Activated CD8-positive, alpha-beta memory T cell treated with anti-CD3 and anti-CD28 coated beads, Interleukin-2, amount 10 ng/mL, durations not matched to agents 7 days and 5 days (primary cell): ENCODE results near the gene SAFB2. TPM values are rescaled to one million over a fixed set of nuclear protein-coding genes. Genes with fewer than 3 reads are reported as not detected.
"Not testable (repeated sequence)": the region's sequence is repeated elsewhere in the genome, so short reads cannot be mapped to it uniquely, and the experiment has no call there.

ENCODE experiments used
- ATAC-seq: fragments of 150-1000 bp; cut with Tn5 transposase; one replicate; pipeline ENCODE4 v1.10.0; 2021; ENCODE audit warnings: moderate library complexity
- CTCF ChIA-PET: fragments of 350-600 bp; sonication (Branson Sonifier 250); formaldehyde crosslinking; loops from one replicate; lab custom pipeline; 2021; ENCODE audit warnings: antibody characterized with exemption; lab: Charles Lee
- DNase-seq: peaks from one replicate; pipeline ENCODE4 v3.0.0-alpha.2; 2020
- H3K27ac Mint-ChIP-seq: one replicate; pipeline ENCODE4 v1.8.0; 2021; ENCODE audit warnings: mild to moderate bottlenecking, mixed read lengths
- H3K27me3 Mint-ChIP-seq: one replicate; pipeline ENCODE4 v1.8.0; 2021; ENCODE audit warnings: mixed read lengths
- H3K36me3 Mint-ChIP-seq: one replicate; pipeline ENCODE4 v1.8.0; 2021; ENCODE audit warnings: mild to moderate bottlenecking, mixed read lengths
- H3K4me1 Mint-ChIP-seq: one replicate; pipeline ENCODE4 v1.8.0; 2021; ENCODE audit warnings: mixed read lengths
- H3K4me3 Mint-ChIP-seq: one replicate; pipeline ENCODE4 v1.8.0; 2021; ENCODE audit warnings: mild to moderate bottlenecking, moderate library complexity, mixed read lengths
- H3K9me3 Mint-ChIP-seq: one replicate; pipeline ENCODE4 v1.8.0; 2022; ENCODE audit warnings: low read depth, mixed read lengths
- total RNA-seq, 2 experiments: library from RNA; stranded (reverse); gene quantifications; one replicate each; pipeline ENCODE4 v1.2.3, GENCODE V29; 2021

The SAFB2 gene
- total RNA-seq, 2 experiments from 2014 or later: 110 to 125 TPM

DNA sequence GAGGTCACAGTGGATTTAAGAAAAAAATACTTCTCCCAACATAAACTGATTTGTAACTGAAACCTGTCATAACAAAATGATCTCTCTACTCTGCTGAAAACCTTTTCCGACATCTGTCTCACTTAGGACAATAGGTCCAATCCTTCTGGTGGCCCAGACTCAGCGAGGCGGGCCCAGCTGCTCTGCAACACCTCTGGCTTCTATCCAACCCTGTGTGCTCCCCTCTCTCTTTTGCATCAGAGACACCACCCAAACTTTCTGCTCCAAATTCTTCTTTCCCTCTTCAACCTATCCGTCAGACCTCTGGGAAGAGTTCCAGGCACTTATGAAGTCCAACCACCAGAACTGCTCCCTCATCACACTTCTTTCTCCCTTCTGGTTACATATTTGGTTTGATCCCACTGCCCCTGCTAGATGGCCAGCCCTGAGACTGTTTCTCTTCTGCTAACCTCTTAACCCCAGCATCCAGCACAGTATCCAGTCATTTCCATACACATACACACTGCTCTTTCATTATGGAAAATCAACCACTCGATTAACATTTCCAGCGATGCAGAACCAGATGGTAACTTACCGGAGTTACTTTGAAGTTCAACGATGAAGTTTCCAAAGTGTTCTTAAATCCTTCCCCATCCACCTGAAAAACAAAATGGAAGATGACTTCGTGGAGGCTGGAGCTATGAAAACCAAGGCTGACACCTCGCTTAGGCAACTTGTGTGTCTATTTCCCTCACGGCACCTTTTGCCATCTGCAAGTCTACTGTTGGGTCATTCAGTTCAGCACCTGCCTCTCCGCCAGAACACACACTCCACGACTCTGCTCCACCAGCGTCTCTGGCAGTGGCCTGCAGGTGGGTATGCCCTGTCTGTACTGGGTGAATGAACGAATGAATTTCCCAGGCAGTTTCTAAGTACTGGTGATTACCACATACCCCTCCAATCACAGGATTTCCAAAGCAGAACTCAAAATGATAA, 9.4 kb downstream of the SAFB2 start:
- ATAC-seq (no peak), DNase-seq (no peak)
- H3K4me3 Mint-ChIP-seq: no peak overlapping the region
- CTCF ChIA-PET: no interaction called here
- H3K9me3 Mint-ChIP-seq: no peaks in the 10 kb centered on the region
- peaks cover 69% of the 10 kb centered on the region for H3K36me3 Mint-ChIP-seq
- H3K27me3 Mint-ChIP-seq: no peaks in the 10 kb centered on the region
- no peak overlapping the region for H3K27ac Mint-ChIP-seq
- peaks cover 5% of the 10 kb centered on the region for H3K4me1 Mint-ChIP-seq

DNA sequence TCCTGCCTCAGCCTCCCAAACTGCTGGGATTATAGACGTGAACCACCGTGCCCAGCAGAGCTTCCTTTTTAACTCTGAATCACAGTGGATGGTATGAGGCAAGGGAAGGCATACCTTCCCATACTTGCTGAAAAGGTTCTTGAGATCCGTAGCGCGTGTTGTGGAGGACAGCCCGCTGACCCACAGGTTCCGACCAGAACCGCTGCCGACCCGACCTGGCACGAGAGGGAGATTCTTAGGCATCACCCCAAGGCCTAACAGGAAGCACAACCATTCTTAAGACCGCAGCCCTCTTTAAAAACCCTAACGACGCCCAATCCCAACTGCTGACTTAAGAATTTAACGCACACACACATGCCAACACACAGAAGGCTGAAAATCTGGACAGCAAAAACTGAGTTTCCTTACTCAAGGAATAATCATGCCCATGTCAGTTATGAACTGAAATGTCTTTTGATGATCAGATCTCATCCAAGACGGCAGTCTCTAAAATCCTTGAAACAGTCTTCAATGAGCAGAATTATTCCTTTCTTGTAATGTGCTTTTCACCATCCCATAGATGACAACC, 12.6 kb downstream of the SAFB2 start:
- no peaks in the 10 kb centered on the region for H3K27me3 Mint-ChIP-seq
- ATAC-seq (no peak), DNase-seq (no peak)
- H3K9me3 Mint-ChIP-seq: no peaks in the 10 kb centered on the region
- no peak overlapping the region for H3K27ac Mint-ChIP-seq
- CTCF ChIA-PET: interaction anchor here (0.6 kb wide), 1 partner anchor 79 kb away, joined by 3 read pairs; no protein-coding TSS in a partner anchor
- peaks cover 73% of the 10 kb centered on the region for H3K36me3 Mint-ChIP-seq
- H3K4me1 Mint-ChIP-seq: peaks cover 3% of the 10 kb centered on the region
- no peak overlapping the region for H3K4me3 Mint-ChIP-seq

DNA sequence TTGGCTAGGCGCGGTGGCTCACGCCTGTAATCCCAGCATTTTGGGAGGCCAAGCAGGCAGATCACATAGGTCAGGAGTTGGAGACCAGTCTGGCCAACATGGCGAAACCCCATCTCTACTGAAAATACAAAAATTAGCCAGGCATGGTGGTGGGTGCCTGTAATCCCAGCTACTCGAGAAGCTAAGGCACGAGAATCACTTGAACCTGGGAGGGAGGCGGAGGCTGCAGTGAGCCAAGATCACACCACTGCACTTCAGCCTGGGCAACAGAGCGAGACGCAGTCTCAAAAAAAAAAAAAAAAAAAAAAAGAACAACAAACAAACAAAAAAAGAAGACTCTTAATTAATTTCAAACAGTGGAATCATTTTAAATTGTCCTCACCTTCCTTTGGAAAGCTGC, 13.8 kb downstream of the SAFB2 start:
- CTCF ChIA-PET: interaction anchor here (0.7 kb wide), 2 partner anchors 36 to 937 kb away, joined by 4 to 5 read pairs; no protein-coding TSS in a partner anchor
- not testable (repeated sequence) for H3K27ac Mint-ChIP-seq, H3K27me3 Mint-ChIP-seq, ATAC-seq, DNase-seq, H3K4me1 Mint-ChIP-seq, H3K9me3 Mint-ChIP-seq, H3K4me3 Mint-ChIP-seq
- H3K36me3 Mint-ChIP-seq: peaks cover 73% of the 10 kb centered on the region

DNA sequence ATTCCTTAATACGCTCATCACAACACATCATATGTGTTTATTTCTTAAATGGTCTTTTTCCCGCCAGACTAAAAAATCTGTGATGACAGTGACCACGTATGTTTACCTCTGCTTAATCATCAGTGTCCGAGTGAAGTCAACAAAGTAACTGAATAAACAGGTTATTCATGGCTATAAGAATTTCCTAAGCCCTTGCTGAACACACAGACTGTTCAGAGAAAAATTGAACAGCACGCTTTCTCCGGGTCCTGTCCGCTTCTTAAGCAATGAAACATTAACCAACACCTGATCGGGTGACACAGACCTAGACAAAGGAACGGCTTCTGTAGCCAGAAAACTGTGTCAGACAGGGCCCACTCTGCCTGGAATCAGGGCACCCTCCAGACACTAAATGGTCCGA, 14.3 kb downstream of the SAFB2 start:
- H3K27ac Mint-ChIP-seq: no peak overlapping the region
- H3K36me3 Mint-ChIP-seq: peaks cover 73% of the 10 kb centered on the region
- H3K9me3 Mint-ChIP-seq: no peaks in the 10 kb centered on the region
- ATAC-seq: no peak
- no peaks in the 10 kb centered on the region for H3K27me3 Mint-ChIP-seq
- peaks cover 3% of the 10 kb centered on the region for H3K4me1 Mint-ChIP-seq
- no peak for DNase-seq
- CTCF ChIA-PET: no interaction called here
- no peak overlapping the region for H3K4me3 Mint-ChIP-seq

DNA sequence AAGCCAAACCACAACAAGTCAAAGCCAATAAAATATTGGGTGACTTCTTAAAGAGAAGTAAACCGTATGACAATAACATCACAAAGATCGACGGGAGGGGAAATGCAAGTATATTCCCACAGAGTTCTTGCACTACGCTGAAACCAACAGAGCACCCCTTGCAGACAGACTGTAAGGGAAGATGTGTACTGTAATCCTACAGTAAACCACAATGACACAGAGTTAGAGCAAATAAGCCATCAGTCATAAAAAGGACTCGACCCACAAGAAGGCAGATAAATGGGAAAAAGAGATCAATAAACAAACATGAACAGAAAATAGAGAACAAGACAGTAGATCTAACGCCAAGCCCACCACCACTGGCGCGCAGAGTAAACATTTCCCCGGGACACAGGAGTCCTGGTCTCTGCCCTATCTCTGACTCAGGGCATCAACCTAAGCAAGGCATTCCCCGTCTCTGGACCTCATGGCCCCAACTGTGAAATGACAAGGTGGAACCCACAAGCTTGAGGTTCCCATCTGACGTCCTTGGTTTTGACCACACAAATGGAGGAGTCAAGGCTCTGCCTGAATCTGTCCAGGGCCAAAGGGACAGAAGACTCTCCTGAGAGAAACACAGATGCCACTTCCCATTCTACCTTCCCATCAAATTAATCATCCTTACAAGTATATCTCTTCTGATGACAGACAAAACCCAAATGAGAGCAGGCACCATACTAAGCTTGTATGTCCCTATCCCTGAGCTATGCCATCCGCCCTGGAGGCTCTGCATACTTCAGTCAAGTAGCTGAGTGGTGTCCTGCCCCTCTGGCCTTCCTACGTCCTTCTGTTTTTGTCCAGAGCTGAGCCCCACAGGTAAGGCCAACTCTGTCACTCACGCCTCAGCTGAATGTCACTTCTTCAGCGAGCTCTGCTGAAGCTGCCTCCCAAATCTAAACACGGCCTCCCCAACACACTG, 15.0 kb downstream of the SAFB2 start:
- CTCF ChIA-PET: no interaction called here
- DNase-seq (no peak), ATAC-seq (no peak)
- H3K36me3 Mint-ChIP-seq: peaks cover 68% of the 10 kb centered on the region
- peaks cover 3% of the 10 kb centered on the region for H3K4me1 Mint-ChIP-seq
- no peaks in the 10 kb centered on the region for H3K9me3 Mint-ChIP-seq
- H3K4me3 Mint-ChIP-seq: no peak overlapping the region
- no peaks in the 10 kb centered on the region for H3K27me3 Mint-ChIP-seq
- no peak overlapping the region for H3K27ac Mint-ChIP-seq

DNA sequence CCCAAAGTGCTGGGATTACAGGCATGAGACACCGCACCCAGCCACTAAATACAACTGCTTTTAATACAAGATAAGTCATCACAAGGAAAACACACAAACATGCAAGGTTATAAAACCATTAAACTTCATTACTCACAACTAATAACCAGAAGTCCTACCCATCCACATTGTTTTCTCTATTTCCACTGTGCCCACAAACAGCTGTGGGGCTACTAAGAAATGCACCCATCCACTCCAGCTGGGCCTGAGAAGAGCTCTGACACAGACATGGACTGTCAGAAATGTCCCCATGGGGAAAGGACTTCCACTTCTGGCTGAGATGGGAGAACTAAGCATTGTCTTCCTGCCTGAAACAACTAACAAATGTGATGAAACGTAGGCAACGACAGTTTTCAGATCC, 17.2 kb downstream of the SAFB2 start:
- ATAC-seq (no peak), DNase-seq (no peak)
- Mint-ChIP-seq H3K27me3 (no peaks in the 10 kb centered on the region), H3K4me1 (peaks cover 3% of the 10 kb centered on the region), H3K4me3 (no peak overlapping the region), H3K36me3 (peaks cover 68% of the 10 kb centered on the region), H3K27ac (no peak overlapping the region), H3K9me3 (no peaks in the 10 kb centered on the region)
- CTCF ChIA-PET: no interaction called here

DNA sequence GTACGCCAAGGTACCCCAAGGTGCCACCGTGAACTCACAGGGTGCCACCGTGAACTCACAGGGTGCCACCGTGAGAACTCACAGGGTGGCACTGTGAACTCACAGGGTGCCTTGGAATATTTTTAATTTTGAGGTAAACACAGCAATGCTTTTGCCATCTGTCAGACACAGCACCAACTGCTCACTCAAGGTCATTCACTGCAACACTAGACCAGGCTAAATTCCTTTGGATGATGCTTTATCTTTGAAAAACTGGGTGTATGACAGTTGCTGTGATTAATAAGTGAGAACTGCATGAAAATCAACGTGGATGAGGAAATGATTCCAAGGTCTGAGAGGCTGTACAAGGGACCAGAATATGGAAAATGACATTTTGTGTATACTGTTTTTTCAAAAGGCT, 18.9 kb downstream of the SAFB2 start:
- peaks cover 70% of the 10 kb centered on the region for H3K36me3 Mint-ChIP-seq
- ATAC-seq (no peak), DNase-seq (no peak)
- no peaks in the 10 kb centered on the region for H3K9me3 Mint-ChIP-seq
- CTCF ChIA-PET: no interaction called here
- H3K27me3 Mint-ChIP-seq: no peaks in the 10 kb centered on the region
- H3K4me3 Mint-ChIP-seq: no peak overlapping the region
- peaks cover 3% of the 10 kb centered on the region for H3K4me1 Mint-ChIP-seq
- peak overlapping the region; percentile 30 for H3K27ac Mint-ChIP-seq

DNA sequence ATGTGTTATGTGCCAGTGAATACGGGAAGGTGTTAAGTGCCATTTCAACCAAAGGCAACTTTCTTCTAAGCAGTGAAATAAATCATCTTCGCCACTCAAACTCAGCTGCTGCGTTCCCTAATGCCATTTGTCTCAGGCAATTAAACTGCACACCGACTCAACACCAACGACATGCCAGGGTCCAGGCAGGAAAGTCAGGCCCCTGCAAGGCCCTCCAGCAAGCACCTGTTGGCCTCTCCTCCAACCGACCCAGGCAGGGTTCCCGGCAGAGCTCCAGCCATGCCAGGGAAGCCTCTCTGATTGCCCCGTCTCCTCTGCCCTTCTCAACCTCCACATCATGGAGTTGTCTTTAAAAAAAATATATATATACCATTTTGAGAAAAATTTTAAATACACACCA, 21.8 kb downstream of the SAFB2 start:
- DNase-seq (no peak), ATAC-seq (no peak)
- Mint-ChIP-seq H3K36me3 (peaks cover 66% of the 10 kb centered on the region), H3K4me3 (no peak overlapping the region), H3K4me1 (no peaks in the 10 kb centered on the region), H3K27me3 (no peaks in the 10 kb centered on the region), H3K9me3 (no peaks in the 10 kb centered on the region), H3K27ac (no peak overlapping the region)
- CTCF ChIA-PET: no interaction called here

DNA sequence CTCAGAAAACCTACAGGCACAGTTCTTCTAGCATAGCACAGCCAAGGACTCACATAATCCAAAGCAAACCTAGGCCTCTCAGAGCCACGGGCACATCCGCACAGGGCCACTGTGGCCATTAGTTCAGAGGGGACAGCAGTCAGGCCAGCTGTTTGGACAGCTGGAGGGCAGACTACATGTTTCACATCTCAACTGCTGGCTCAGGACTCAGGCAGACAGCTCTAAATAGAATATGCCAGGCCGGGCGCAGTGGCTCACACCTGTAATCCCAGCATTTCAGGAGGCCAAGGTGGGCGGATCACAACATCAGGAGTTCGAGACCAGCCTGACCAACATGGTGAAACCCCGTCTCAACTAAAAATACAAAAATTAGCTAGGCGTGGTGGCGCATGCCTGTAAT, 26.8 kb downstream of the SAFB2 start:
- CTCF ChIA-PET: no interaction called here
- H3K4me3 Mint-ChIP-seq: no peak overlapping the region
- no peaks in the 10 kb centered on the region for H3K27me3 Mint-ChIP-seq
- H3K9me3 Mint-ChIP-seq: no peaks in the 10 kb centered on the region
- DNase-seq (no peak), ATAC-seq (no peak)
- H3K4me1 Mint-ChIP-seq: no peaks in the 10 kb centered on the region
- H3K27ac Mint-ChIP-seq: no peak overlapping the region
- peaks cover 64% of the 10 kb centered on the region for H3K36me3 Mint-ChIP-seq

DNA sequence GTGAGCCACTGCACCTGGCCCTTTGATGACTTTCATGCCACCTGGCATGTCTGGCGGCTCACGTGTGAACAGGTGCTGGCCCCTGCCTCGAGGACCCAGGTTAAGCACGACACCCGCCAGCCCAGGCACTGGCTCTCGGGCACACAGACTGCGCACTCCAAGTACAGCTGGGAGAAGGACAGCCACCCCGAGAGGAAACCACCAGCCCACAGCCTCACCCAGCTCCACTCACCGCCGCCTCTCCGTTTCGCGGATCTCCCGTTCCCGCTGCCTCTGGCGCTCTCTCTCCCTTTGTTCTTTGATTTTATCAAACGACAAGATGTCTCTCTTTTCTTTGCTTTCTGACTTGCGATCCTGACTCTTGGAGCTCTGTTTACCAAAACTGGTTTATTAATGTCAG, 27.4 kb downstream of the SAFB2 start:
- Mint-ChIP-seq H3K36me3 (peaks cover 60% of the 10 kb centered on the region), H3K9me3 (no peaks in the 10 kb centered on the region), H3K27me3 (no peaks in the 10 kb centered on the region), H3K4me3 (no peak overlapping the region), H3K4me1 (no peaks in the 10 kb centered on the region), H3K27ac (no peak overlapping the region)
- no peak for DNase-seq
- CTCF ChIA-PET: no interaction called here
- no peak for ATAC-seq

DNA sequence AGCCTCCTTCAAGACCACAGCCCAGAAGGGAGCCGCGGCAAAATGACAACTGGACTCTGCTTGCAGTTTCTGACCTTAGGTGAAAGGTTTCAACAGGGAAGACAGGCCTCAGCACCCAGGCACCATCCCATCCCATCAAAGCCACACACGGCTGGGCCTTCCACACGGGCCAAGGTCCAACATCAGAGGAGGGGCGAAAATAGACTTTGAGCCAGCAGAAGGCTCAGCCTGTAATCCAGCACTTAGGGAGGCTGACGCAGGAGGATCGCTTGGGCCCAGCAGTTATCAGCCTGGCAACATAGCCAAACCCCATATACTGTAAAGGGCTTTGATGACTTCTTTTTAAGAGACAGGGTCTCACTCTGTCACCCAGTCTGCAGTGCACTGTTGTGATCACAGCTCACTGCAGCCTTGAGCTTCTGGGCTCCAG, 28.0 kb downstream of the SAFB2 start:
- CTCF ChIA-PET: interaction anchor here (0.6 kb wide), 1 partner anchor 631 kb away, joined by 4 read pairs; no protein-coding TSS in a partner anchor
- H3K4me3 Mint-ChIP-seq: no peak overlapping the region
- H3K4me1 Mint-ChIP-seq: no peaks in the 10 kb centered on the region
- peaks cover 55% of the 10 kb centered on the region for H3K36me3 Mint-ChIP-seq
- no peaks in the 10 kb centered on the region for H3K27me3 Mint-ChIP-seq
- DNase-seq (no peak), ATAC-seq (no peak)
- H3K9me3 Mint-ChIP-seq: no peaks in the 10 kb centered on the region
- H3K27ac Mint-ChIP-seq: no peak overlapping the region

DNA sequence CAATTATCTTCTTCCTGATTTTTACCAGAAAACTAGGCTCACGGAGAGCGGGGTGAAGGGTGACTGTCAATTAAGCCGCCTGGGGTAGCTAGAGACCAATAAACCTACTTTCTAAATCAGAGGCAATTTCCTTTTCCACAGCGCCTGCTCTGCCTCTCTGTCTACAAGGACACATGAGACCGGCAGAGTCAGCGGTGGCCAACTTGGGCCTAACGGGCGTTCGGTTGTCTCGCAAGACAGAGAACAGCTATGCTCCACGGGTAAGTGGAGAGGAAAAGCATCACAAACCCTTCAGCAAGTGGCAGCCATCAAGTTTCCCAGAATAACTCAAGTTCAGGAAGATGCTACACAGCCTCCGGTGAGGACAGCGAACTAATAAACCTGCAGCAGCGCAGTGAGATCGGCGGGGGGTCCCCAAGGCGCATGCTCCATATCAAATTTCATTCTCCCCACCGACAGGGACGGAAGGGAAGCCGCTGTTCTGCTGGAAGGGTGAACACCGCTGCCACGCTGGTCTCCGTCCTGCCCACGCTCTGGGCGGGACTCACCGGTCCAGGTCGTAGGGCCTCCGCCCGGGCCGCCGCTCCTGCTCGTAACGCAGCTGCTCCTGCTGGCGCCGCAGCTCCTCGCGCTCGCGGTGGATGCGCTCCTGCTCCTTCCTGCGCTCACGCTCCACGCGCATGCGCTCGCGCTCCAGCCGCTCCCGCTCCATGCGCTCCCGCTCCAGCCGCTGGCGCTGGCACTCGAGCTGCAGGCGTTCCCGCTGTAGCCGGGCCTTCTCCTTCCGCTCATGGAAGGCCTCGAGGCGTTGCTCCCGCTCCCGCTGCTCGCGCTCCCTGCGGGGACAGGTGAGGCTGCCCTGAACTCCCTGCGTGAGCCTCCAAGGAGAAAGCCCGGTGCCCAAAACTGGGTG, 29.0 kb downstream of the SAFB2 start:
- DNase-seq (no peak), ATAC-seq (no peak)
- Mint-ChIP-seq H3K9me3 (no peaks in the 10 kb centered on the region), H3K4me1 (no peaks in the 10 kb centered on the region), H3K27ac (no peak overlapping the region), H3K4me3 (no peak overlapping the region), H3K27me3 (no peaks in the 10 kb centered on the region), H3K36me3 (peaks cover 51% of the 10 kb centered on the region)
- CTCF ChIA-PET: interaction anchor here (0.6 kb wide), 1 partner anchor 630 kb away, joined by 4 read pairs; no protein-coding TSS in a partner anchor
